SK-N-SH (cell line): Measurements from ENCODE around the gene PRICKLE3. TPM values are rescaled to one million over a fixed set of nuclear protein-coding genes. Genes with fewer than 3 reads are reported as not detected.

Source experiments
- CTCF ChIA-PET: fragments of 300-600, 350-600 bp; formaldehyde crosslinking; extraction: SDS; loops from one replicate; lab custom pipeline; 2021; lab: Yijun Ruan, JAX
- POLR2A ChIA-PET: fragments of 350-600 bp; sonication (Branson Sonifier 250); formaldehyde crosslinking; extraction: SDS; loops from one replicate; lab custom pipeline; 2020; ENCODE audit warnings: antibody characterized with exemption, inconsistent platforms; lab: Yijun Ruan, JAX
- DNase-seq: peaks from one replicate; pipeline ENCODE4 v3.0.0; 2012
- H2AFZ ChIP-seq: fragments of 200-600 bp; sonication (generic); 2 replicates; pipeline ENCODE4 v1.8.1; 2016; ENCODE audit warnings: antibody characterized with exemption, mild to moderate bottlenecking, low read depth
- H3F3A ChIP-seq: fragments of 200-600 bp; sonication (generic); replicated peaks from 2 replicates; pipeline ENCODE3; 2016; ENCODE audit warnings: antibody characterized with exemption, mild to moderate bottlenecking; ENCODE audit not compliant: insufficient read depth
- H3K27ac ChIP-seq, 2 experiments: fragments of 200-500 bp in 1 of 2; fragments of 200-600 bp in 1 of 2; sonication (Bioruptor generic) in 1 of 2; sonication (generic), shearing (Covaris generic) in 1 of 2; 2 replicates each; pipeline versions ENCODE4 v1.5.1 to v1.6.1; 2014 to 2016; ENCODE audit warnings: low read depth in 2 of 2, inconsistent platforms in 1 of 2, low read length in 1 of 2, mild to moderate bottlenecking in 1 of 2, mixed read lengths in 1 of 2
- H3K27me3 ChIP-seq: fragments of 200-600 bp; sonication (generic), shearing (Covaris generic); 2 replicates; pipeline ENCODE4 v1.6.1; 2016; ENCODE audit warnings: mixed run types; ENCODE audit not compliant: insufficient read depth
- H3K36me3 ChIP-seq, 2 experiments: fragments of 200-500 bp in 1 of 2; fragments of 200-600 bp in 1 of 2; sonication (Bioruptor generic) in 1 of 2; sonication (generic) in 1 of 2; replicated peaks in 1 of 2; 2 replicates each; pipeline versions ENCODE3 to v1.5.1; 2014 to 2016; ENCODE audit warnings: low read length in 1 of 2, mild to moderate bottlenecking in 1 of 2; ENCODE audit not compliant: insufficient read depth in 2 of 2, control insufficient read depth in 1 of 2
- H3K4me1 ChIP-seq, 2 experiments: fragments of 200-500 bp in 1 of 2; fragments of 200-600 bp in 1 of 2; sonication (Bioruptor generic) in 1 of 2; sonication (generic), shearing (Covaris generic) in 1 of 2; 2 replicates each; pipeline versions ENCODE4 v1.5.1 to v1.6.1; 2014 to 2016; ENCODE audit warnings: low read depth in 1 of 2, low read length in 1 of 2, mixed run types in 1 of 2; ENCODE audit not compliant: insufficient read depth in 2 of 2, control insufficient read depth in 1 of 2
- H3K4me2 ChIP-seq: fragments of 200-600 bp; sonication (generic), shearing (Covaris generic); 2 replicates; pipeline ENCODE4 v1.6.1; 2017; ENCODE audit warnings: mixed run types
- H3K4me3 ChIP-seq, 2 experiments: fragments of 200-500 bp in 1 of 2; fragments of 200-600 bp in 1 of 2; sonication (Bioruptor generic) in 1 of 2; sonication (generic), shearing (Covaris generic) in 1 of 2; 2 replicates each; pipeline versions ENCODE4 v1.5.1 to v1.8.1; 2014 to 2016; ENCODE audit warnings: low read depth in 2 of 2, inconsistent platforms in 1 of 2, low read length in 1 of 2, mild to moderate bottlenecking in 1 of 2, mixed read lengths in 1 of 2, moderate library complexity in 1 of 2
- H3K79me2 ChIP-seq: fragments of 200-600 bp; sonication (generic); 2 replicates; pipeline ENCODE4 v1.8.1; 2017; ENCODE audit warnings: mild to moderate bottlenecking; ENCODE audit not compliant: insufficient read depth
- H3K9ac ChIP-seq: fragments of 200-600 bp; sonication (generic); 2 replicates; pipeline ENCODE4 v1.6.1; 2017; ENCODE audit warnings: mixed run types
- H3K9me2 ChIP-seq: fragments of 200-600 bp; sonication (generic); 2 replicates; pipeline ENCODE4 v1.6.1; 2017; ENCODE audit warnings: mixed run types
- H3K9me3 ChIP-seq: fragments of 200-600 bp; sonication (generic); 2 replicates; pipeline ENCODE4 v1.6.1; 2017; ENCODE audit warnings: mixed run types, mild to moderate bottlenecking, moderate library complexity
- H4K20me1 ChIP-seq: fragments of 200-600 bp; sonication (generic); 2 replicates; pipeline ENCODE4 v1.6.1; 2017; ENCODE audit warnings: mild to moderate bottlenecking, mixed run types; ENCODE audit not compliant: insufficient read depth
- CHD2 ChIP-seq: fragments of 150-350 bp; IDR thresholded peaks from 2 replicates; pipeline ENCODE4 v1.6.1; 2018; ENCODE audit warnings: low read length; ENCODE audit not compliant: partially characterized antibody
- CTCF ChIP-seq: fragments of 200-600 bp; sonication (generic); IDR thresholded peaks from 2 replicates; pipeline ENCODE4 v1.6.1; 2017; ENCODE audit warnings: antibody characterized with exemption, mild to moderate bottlenecking, moderate library complexity
- ELF1 ChIP-seq: IDR thresholded peaks from 2 replicates; pipeline ENCODE4 v1.4.0; 2012
- EP300 ChIP-seq, 2 experiments: IDR thresholded peaks; 2 replicates each; pipeline versions ENCODE4 v1.4.0 to v1.6.1; 2012; ENCODE audit warnings: borderline replicate concordance in 1 of 2, low read depth in 1 of 2, low read length in 1 of 2
- FOSL2 ChIP-seq: IDR thresholded peaks from 2 replicates; pipeline ENCODE4 v1.4.0; 2012; ENCODE audit warnings: low read depth, mild to moderate bottlenecking, moderate library complexity, borderline replicate concordance
- FOXJ3 ChIP-seq: sonication (generic); formaldehyde crosslinking; IDR thresholded peaks from 2 replicates; pipeline ENCODE4 v1.5.1; 2020; ENCODE audit warnings: mild to moderate bottlenecking, missing genetic modification reagents
- FOXM1 ChIP-seq: IDR thresholded peaks from 2 replicates; pipeline ENCODE4 v1.4.0; 2012; ENCODE audit warnings: low read depth, mild to moderate bottlenecking
- GABPA ChIP-seq: IDR thresholded peaks from 2 replicates; pipeline ENCODE4 v1.4.0; 2012; ENCODE audit warnings: low read depth, mild to moderate bottlenecking
- GATA2 ChIP-seq: sonication (generic); formaldehyde crosslinking; IDR thresholded peaks from 2 replicates; pipeline ENCODE4 v1.5.0; 2020; ENCODE audit warnings: mild to moderate bottlenecking, missing genetic modification reagents
- MEF2A ChIP-seq: IDR thresholded peaks from 2 replicates; pipeline ENCODE4 v1.4.0; 2012; ENCODE audit warnings: low read depth, borderline replicate concordance
- MXI1 ChIP-seq: IDR thresholded peaks from 2 replicates; pipeline ENCODE4 v1.6.1; 2012; ENCODE audit warnings: mild to moderate bottlenecking, low read depth, low read length, improper control_type of control experiment
- NFIC ChIP-seq: IDR thresholded peaks from 2 replicates; pipeline ENCODE4 v1.4.0; 2012; ENCODE audit warnings: borderline replicate concordance
- NRF1 ChIP-seq: IDR thresholded peaks from 2 replicates; pipeline ENCODE4 v1.6.1; 2012; ENCODE audit warnings: low read depth, mild to moderate bottlenecking, low read length
- POLR2AphosphoS5 ChIP-seq: IDR thresholded peaks from 2 replicates; pipeline ENCODE4 v1.6.1; 2012; ENCODE audit warnings: low read depth, low read length
- RAD21 ChIP-seq: IDR thresholded peaks from 2 replicates; pipeline ENCODE4 v1.6.1; 2012; ENCODE audit warnings: mild to moderate bottlenecking, low read length
- RCOR1 ChIP-seq: fragments of 150-350 bp; IDR thresholded peaks from 2 replicates; pipeline ENCODE4 v1.6.1; 2017; ENCODE audit warnings: antibody characterized with exemption, low read length
- RFX5 ChIP-seq: IDR thresholded peaks from 2 replicates; pipeline ENCODE4 v1.6.1; 2012; ENCODE audit warnings: mild to moderate bottlenecking, improper control_type of control experiment, low read length
- RXRA ChIP-seq: IDR thresholded peaks from 2 replicates; pipeline ENCODE4 v1.4.0; 2012; ENCODE audit warnings: low read depth, mild to moderate bottlenecking, borderline replicate concordance
- SMC3 ChIP-seq: IDR thresholded peaks from 2 replicates; pipeline ENCODE4 v1.6.1; 2012; ENCODE audit warnings: low read depth, low read length, improper control_type of control experiment
- TCF12 ChIP-seq: IDR thresholded peaks from 2 replicates; pipeline ENCODE4 v1.4.0; 2012
- TEAD4 ChIP-seq: IDR thresholded peaks from 2 replicates; pipeline ENCODE4 v1.4.0; 2012; ENCODE audit warnings: mild to moderate bottlenecking, borderline replicate concordance; ENCODE audit not compliant: insufficient read depth
- USF1 ChIP-seq: IDR thresholded peaks from 2 replicates; pipeline ENCODE4 v1.4.0; 2012; ENCODE audit warnings: low read depth, borderline replicate concordance
- YY1 ChIP-seq: IDR thresholded peaks from 2 replicates; pipeline ENCODE4 v1.4.0; 2012; ENCODE audit warnings: low read depth, mild to moderate bottlenecking
- WGBS: methylation state at CpG from one replicate; pipeline ENCODE4 v1.1.6; 2017; ENCODE audit warnings: low lambda C conversion rate; 5-methylcytosine and 5-hydroxymethylcytosine counted together
- polyA plus RNA-seq, 3 experiments: library from polyadenylated mRNA; depleted of rRNA; stranded (reverse); fragments of >200 nt; gene quantifications; 2 replicates each; pipeline ENCODE4 v1.2.3, GENCODE V29; 2012

PRICKLE3 gene
- polyA plus RNA-seq, 1 of the 3 experiments (the other 2 are of a cell fraction) = 0.07 TPM

DNA sequence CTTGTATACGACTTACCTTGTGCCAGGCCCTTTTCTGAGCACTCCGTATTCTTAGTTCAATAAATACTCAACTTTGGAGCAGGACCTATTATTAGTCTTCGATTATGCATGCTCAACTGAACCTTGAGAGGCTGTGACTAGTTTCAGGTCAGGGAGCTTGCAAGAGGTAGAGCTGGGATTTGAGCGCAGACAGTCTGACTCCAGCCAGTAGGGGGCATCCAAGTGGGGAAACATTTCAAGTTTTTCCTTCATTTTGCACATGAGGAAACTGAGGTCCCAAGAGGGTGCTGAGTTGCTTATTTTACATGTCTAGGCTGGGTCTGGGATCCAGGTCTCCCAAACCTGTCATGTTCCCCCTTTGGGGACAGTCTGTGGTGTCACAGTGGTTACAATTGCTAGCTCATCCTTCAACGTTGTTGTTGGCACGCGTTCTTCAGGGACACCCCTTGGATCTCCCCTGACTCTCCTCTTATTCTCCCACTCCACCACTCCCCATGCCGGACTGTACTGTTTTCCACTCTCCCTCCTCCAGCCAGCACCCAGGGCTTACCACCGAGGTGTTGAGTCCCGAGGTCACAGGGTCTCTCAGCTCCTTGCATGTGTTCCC lies 6.7 kb upstream of the PRICKLE3 start:
- Histone ChIP-seq H3K27me3 (peaks cover 9% of the 10 kb centered on the region; the same call in 1 of the 2 replicates), H3K9me2 (no peaks in the 10 kb centered on the region), H3K4me2 (no peak overlapping the region), H3K36me3 (no peaks in the 10 kb centered on the region), H3K9me3 (no peaks in the 10 kb centered on the region), H3K27ac (no peak overlapping the region), H2AFZ (no peak overlapping the region), H3K9ac (no peak overlapping the region), H3K79me2 (no peaks in the 10 kb centered on the region), H3F3A (no peaks in the 10 kb centered on the region), H3K4me3 (no peak overlapping the region), H3K4me1 (no peaks in the 10 kb centered on the region; a peak in 1 of 4 replicates), H4K20me1 (no peaks in the 10 kb centered on the region)
- ChIA-PET CTCF (interaction anchor here (0.6 to 1.7 kb wide), 28 partner anchors 13 to 677 kb away, joined by 3 to 9 read pairs (median 3); no protein-coding TSS in a partner anchor), POLR2A (interaction anchor here (1.0 kb wide), 1 partner anchor 89 kb away, joined by 3 read pairs; no protein-coding TSS in a partner anchor)
- TF ChIP-seq GABPA = no peak
- TF ChIP-seq FOXM1 = no peak
- TF ChIP-seq YY1 = no peak
- TF ChIP-seq SMC3 = peak; percentile 26; the same call in 1 of the 2 replicates
- TF ChIP-seq CTCF = peak; percentile 75
- no peak for TF ChIP-seq EP300 (IDR thresholded peaks at IDR 0.05; ENCODE audit: borderline replicate concordance in 1 of 2, low read depth in 1 of 2, low read length in 1 of 2)
- TF ChIP-seq RAD21 = peak; percentile 45; the same call in 1 of the 2 replicates
- 62% methylated on average over 10 of the region's 10 CpGs for WGBS
- no peak for DNase-seq

DNA sequence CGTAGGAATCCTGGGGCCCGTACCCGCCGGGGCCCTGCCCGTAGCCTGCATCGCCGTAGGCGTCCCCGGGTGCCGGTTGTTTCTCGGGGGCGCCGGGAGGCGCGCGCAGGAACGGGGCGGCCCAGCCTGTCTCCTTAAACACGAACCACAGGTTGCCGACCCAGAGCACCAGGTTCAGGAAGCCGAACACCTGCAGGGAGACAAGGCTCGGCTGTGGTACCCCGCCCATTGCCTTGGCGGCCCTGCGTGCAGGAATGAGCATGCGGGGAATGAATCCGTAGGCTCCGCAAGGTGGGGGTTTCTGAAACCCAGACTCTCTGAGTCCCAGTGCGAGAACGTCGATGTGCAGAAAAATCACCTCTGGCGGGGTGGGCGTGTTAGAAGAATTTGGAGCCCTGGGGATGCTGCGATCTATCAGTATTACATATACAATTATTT lies 5.4 kb upstream of the PRICKLE3 start:
- Histone ChIP-seq H3F3A (no peaks in the 10 kb centered on the region), H3K4me3 (peak overlapping the region; percentile 61 to 65), H3K27me3 (peaks cover 9% of the 10 kb centered on the region; the same call in 1 of the 2 replicates), H3K4me1 (no peaks in the 10 kb centered on the region; a peak in 1 of 4 replicates), H3K9ac (peak overlapping the region; percentile 69), H3K4me2 (peak overlapping the region; percentile 67), H2AFZ (peak overlapping the region; percentile 54; the same call in 1 of the 2 replicates), H3K36me3 (no peaks in the 10 kb centered on the region), H3K79me2 (no peaks in the 10 kb centered on the region), H3K9me3 (no peaks in the 10 kb centered on the region), H3K27ac (peak overlapping the region; percentile 55 to 74; a peak in 3 of 4 replicates), H4K20me1 (no peaks in the 10 kb centered on the region), H3K9me2 (no peaks in the 10 kb centered on the region)
- 6% methylated on average over 13 of the region's 34 CpGs for WGBS
- CTCF ChIA-PET = interaction anchor here (1.0 to 1.7 kb wide), 3 partner anchors 18 to 58 kb away, joined by 3 to 9 read pairs (median 3); no protein-coding TSS in a partner anchor
- TF ChIP-seq MEF2A = no peak
- TF ChIP-seq FOSL2 = no peak
- TF ChIP-seq TEAD4 = no peak
- no peak for TF ChIP-seq MXI1
- TF ChIP-seq RCOR1 = no peak
- no peak for TF ChIP-seq USF1
- TF ChIP-seq ELF1 = no peak
- no peak for TF ChIP-seq FOXJ3 (CRISPR knock-in tag)
- no peak for TF ChIP-seq RAD21
- no peak for TF ChIP-seq RFX5
- no peak for TF ChIP-seq CTCF
- TF ChIP-seq RXRA = no peak
- no peak for TF ChIP-seq TCF12
- no peak for TF ChIP-seq NRF1
- no peak for TF ChIP-seq GATA2
- no peak for TF ChIP-seq SMC3
- TF ChIP-seq YY1 = no peak
- TF ChIP-seq NFIC = no peak
- no peak for TF ChIP-seq POLR2AphosphoS5
- TF ChIP-seq CHD2 = no peak
- POLR2A ChIA-PET = interaction anchor here (0.7 kb wide), 1 partner anchor 720 kb away, joined by 3 read pairs; no protein-coding TSS in a partner anchor
- no peak for DNase-seq
